Parathyroid adenoma (tissue), 2 donors: Measurements from ENCODE around the gene SUPT4H1.

Experiments used
- H2AFZ ChIP-seq: fragments of 300-600 bp; sonication (generic); one replicate; pipeline ENCODE4 v1.7.0; 2017; ENCODE audit warnings: antibody characterized with exemption, mild to moderate bottlenecking
- H3K27ac ChIP-seq: fragments of 300-600 bp; sonication (generic); one replicate; pipeline ENCODE4 v1.7.0; 2017
- H3K27me3 ChIP-seq: fragments of 300-600 bp; sonication (generic); one replicate; pipeline ENCODE4 v1.7.0; 2017; ENCODE audit warnings: low read length; ENCODE audit not compliant: control insufficient read depth, insufficient read depth
- H3K36me3 ChIP-seq: fragments of 300-600 bp; sonication (generic); one replicate; pipeline ENCODE4 v1.7.0; 2017; ENCODE audit warnings: low read length; ENCODE audit not compliant: control insufficient read depth, insufficient read depth
- H3K4me1 ChIP-seq: fragments of 300-600 bp; sonication (generic); one replicate; pipeline ENCODE4 v1.7.0; 2017; ENCODE audit warnings: control low read depth
- H3K4me2 ChIP-seq: fragments of 300-600 bp; sonication (generic); one replicate; pipeline ENCODE4 v1.7.0; 2017; ENCODE audit warnings: low read length
- H3K4me3 ChIP-seq: fragments of 300-600 bp; sonication (generic); one replicate; pipeline ENCODE4 v1.7.0; 2017; ENCODE audit warnings: low read depth, low read length
- H3K79me2 ChIP-seq: fragments of 300-600 bp; sonication (generic); one replicate; pipeline ENCODE4 v1.7.0; 2017; ENCODE audit warnings: control low read depth
- H3K9ac ChIP-seq: fragments of 300-600 bp; sonication (generic); one replicate; pipeline ENCODE4 v1.7.0; 2017; ENCODE audit warnings: mild to moderate bottlenecking
- H3K9me3 ChIP-seq: fragments of 300-600 bp; sonication (generic); one replicate; pipeline ENCODE4 v1.7.0; 2017; ENCODE audit warnings: low read length; ENCODE audit not compliant: control insufficient read depth
- CTCF ChIP-seq: fragments of 300-600 bp; sonication (generic); IDR thresholded peaks from one replicate; pipeline ENCODE4 v1.7.0; 2017; ENCODE audit warnings: antibody characterized with exemption, mild to moderate bottlenecking
- donor health status: primary hyperparathyroidism.

The SUPT4H1 gene

GRCh38 chr17:58385359-58385899 lies 33.4 kb upstream of the SUPT4H1 start:
- Histone ChIP-seq H3K4me1 (peaks cover 61% of the 10 kb centered on the region), H3K4me2 (peak overlapping the region; percentile 20), H3K79me2 (no peaks in the 10 kb centered on the region), H3K4me3 (no peak overlapping the region), H3K9ac (no peak overlapping the region), H3K27ac (peak overlapping the region; percentile 88), H3K27me3 (no peaks in the 10 kb centered on the region), H2AFZ (no peak overlapping the region), H3K36me3 (no peaks in the 10 kb centered on the region), H3K9me3 (no peaks in the 10 kb centered on the region)
- TF ChIP-seq CTCF, result no peak

GRCh38 chr17:58384897-58385296 lies 32.9 kb upstream of the SUPT4H1 start:
- Histone ChIP-seq H3K27me3 (no peaks in the 10 kb centered on the region), H3K36me3 (no peaks in the 10 kb centered on the region), H3K79me2 (no peaks in the 10 kb centered on the region), H3K27ac (no peak overlapping the region), H3K4me1 (peaks cover 62% of the 10 kb centered on the region), H3K9ac (no peak overlapping the region), H3K4me3 (no peak overlapping the region), H2AFZ (peak overlapping the region; percentile 44), H3K9me3 (no peaks in the 10 kb centered on the region), H3K4me2 (no peak overlapping the region)
- TF ChIP-seq CTCF, result no peak

GRCh38 chr17:58383892-58384462 lies 32.0 kb upstream of the SUPT4H1 start:
- no peak overlapping the region for H3K9ac ChIP-seq
- H3K79me2 ChIP-seq, result no peaks in the 10 kb centered on the region
- H3K4me3 ChIP-seq, result no peak overlapping the region
- H3K9me3 ChIP-seq, result no peaks in the 10 kb centered on the region
- no peak overlapping the region for H3K4me2 ChIP-seq
- H2AFZ ChIP-seq, result no peak overlapping the region
- TF ChIP-seq CTCF, result no peak
- H3K4me1 ChIP-seq, result peaks cover 64% of the 10 kb centered on the region
- H3K27me3 ChIP-seq, result no peaks in the 10 kb centered on the region
- H3K36me3 ChIP-seq, result no peaks in the 10 kb centered on the region
- no peak overlapping the region for H3K27ac ChIP-seq

- H3K9me3 ChIP-seq, result no peaks in the 10 kb centered on the region
Observed at GRCh38 chr17:58382872-58383242, 30.9 kb upstream of the SUPT4H1 start.

More at GRCh38 chr17:58382872-58383242, 30.9 kb upstream of the SUPT4H1 start:
- no peak overlapping the region for H3K9ac ChIP-seq
- H3K27ac ChIP-seq, result no peak overlapping the region
- no peaks in the 10 kb centered on the region for H3K36me3 ChIP-seq
- no peak for TF ChIP-seq CTCF
- no peak overlapping the region for H3K4me2 ChIP-seq
- no peak overlapping the region for H3K4me3 ChIP-seq
- H2AFZ ChIP-seq, result peak overlapping the region; percentile 8
- H3K4me1 ChIP-seq, result peaks cover 59% of the 10 kb centered on the region
- H3K79me2 ChIP-seq, result no peaks in the 10 kb centered on the region
- no peaks in the 10 kb centered on the region for H3K27me3 ChIP-seq
